LNCaP clone FGC (cell line): ENCODE results near the gene DLG5.

Experiments
- DNase-seq: peaks from one replicate; pipeline ENCODE4 v3.0.0-alpha.2; 2011; ENCODE audit warnings: low read depth
- H3K4me3 ChIP-seq: 2 replicates; pipeline ENCODE4 v1.5.1; 2011; ENCODE audit warnings: mild to moderate bottlenecking, low read depth, low read length, control low read depth
- TF ChIP-seq, protein P1 (sequence below): IDR thresholded peaks from 2 replicates; pipeline ENCODE4 v1.5.1; 2012; ENCODE audit warnings: mild to moderate bottlenecking; ENCODE audit not compliant: control insufficient read depth, insufficient read depth; ENCODE audit errors: extremely low read depth

The DLG5 gene

DNA sequence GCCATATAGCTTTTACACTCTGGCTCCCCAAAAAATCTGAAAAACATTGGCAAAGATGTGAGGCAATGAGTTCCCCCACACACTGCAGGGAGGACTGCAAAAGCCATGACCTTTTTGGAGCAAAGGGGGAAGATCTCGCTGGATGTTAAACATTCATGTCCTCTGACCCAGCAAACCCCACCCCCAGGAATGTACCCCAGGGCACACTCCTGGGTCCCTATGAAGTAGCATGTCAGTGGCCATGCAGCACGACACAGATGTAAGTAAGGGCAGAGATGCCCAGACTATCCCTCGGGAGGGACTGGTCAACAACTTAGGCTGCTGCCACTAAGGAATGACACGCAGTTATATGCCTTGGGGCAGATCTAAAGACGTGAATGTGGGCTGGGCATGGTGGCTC is 100.6 kb downstream of the DLG5 start:
- DNase-seq = no peak
- TF ChIP-seq, protein P1, sequence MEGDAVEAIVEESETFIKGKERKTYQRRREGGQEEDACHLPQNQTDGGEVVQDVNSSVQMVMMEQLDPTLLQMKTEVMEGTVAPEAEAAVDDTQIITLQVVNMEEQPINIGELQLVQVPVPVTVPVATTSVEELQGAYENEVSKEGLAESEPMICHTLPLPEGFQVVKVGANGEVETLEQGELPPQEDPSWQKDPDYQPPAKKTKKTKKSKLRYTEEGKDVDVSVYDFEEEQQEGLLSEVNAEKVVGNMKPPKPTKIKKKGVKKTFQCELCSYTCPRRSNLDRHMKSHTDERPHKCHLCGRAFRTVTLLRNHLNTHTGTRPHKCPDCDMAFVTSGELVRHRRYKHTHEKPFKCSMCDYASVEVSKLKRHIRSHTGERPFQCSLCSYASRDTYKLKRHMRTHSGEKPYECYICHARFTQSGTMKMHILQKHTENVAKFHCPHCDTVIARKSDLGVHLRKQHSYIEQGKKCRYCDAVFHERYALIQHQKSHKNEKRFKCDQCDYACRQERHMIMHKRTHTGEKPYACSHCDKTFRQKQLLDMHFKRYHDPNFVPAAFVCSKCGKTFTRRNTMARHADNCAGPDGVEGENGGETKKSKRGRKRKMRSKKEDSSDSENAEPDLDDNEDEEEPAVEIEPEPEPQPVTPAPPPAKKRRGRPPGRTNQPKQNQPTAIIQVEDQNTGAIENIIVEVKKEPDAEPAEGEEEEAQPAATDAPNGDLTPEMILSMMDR = no peak
- no peak overlapping the region for H3K4me3 ChIP-seq

DNA sequence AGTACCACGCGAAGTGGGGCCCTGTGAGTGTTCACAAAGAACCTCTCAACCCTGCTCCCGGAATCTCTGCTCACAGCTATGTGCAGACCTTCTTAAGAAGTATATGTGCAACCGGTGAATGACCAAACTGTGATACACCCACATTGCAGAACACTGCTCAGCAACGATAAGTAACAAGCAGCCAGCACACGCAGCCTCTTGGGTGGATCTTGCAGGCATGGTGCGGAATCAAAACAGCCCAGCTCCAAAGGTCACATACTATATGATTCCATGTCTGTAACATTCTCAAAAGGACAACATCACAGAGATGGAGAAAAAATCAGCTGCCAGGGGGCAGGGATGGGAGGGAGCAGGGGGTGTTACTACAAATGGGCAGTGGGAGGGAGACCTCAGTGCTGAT is 101.6 kb downstream of the DLG5 start:
- TF ChIP-seq, protein P1 = no peak
- no peak overlapping the region for H3K4me3 ChIP-seq
- no peak for DNase-seq

DNA sequence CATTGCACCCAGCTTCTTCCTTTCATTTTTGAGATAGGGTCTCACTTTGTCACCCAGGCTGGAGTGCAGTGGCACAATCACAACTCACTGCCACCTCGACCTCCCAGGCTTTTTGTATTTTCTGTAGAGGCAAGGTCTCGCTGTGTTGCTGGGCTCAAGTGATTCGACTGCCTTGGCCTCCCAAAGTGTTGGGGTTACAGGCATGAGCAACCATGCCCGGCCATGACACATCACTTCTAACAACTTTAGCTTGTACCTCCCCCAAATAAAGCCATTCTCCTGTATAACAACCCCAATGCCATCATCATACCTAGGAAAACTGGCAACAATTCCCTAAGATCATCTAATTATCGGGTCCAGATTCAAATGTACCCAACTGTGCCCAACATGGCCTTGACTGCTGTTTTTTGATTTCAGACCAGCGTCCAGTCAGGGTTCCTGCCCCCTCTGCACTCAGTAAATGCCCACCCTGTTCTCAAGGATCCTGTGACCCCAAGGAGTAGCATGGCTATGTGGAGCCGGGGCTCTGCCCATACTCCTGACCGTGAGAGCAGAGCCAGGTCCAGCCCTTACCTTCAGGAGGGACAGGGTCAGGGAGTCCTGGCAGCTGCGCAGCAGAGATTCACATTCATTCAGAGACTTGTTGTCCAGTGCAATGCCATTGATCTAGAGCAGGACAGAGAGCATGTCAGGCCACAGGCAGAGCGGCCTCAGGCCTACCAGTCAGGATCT is 102.6 kb downstream of the DLG5 start:
- TF ChIP-seq, protein P1 = no peak
- H3K4me3 ChIP-seq = no peak overlapping the region
- no peak for DNase-seq

DNA sequence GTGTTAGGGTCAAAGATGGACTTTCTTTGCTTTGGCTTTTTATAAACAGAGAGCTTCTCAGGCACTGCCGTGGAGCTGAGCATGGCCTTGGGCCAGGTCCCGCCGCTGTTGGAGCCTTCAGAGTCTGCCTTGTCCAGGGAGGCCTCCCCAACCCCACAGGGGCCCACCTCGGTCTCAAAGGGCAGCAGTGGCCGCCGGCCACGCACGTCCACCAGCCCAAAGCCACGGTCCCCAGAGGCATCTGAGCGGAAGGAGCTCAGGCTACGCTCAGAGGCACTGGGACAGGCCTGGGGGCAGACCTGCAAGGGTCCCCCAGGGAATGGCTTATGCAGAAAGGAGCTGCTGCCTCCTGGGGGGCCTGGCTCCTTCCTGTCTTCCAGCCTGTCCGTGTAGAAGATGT is 105.0 kb downstream of the DLG5 start:
- TF ChIP-seq, protein P1 = no peak
- H3K4me3 ChIP-seq = no peak overlapping the region
- DNase-seq = no peak

DNA sequence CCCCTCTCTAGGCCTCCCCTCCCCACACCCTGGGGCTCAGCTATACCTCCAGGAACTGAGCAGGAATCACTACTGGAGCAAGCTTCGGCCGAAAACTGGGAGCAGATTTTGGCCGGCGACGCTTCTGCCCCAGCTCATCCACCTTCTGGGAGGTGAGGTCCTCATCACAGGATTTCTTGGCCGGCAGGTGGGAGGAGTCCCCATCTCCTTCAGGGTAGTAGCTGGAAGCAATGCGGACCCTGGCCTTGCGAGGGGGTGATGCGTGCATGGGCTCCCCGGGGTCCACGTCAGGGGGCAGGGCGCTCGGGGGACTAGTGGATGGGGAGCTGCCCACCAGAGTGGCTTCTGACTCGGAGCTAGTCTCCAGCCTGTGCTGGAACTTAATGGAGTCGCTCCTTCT is 105.5 kb downstream of the DLG5 start:
- TF ChIP-seq, protein P1 = no peak
- DNase-seq = no peak
- no peak overlapping the region for H3K4me3 ChIP-seq

DNA sequence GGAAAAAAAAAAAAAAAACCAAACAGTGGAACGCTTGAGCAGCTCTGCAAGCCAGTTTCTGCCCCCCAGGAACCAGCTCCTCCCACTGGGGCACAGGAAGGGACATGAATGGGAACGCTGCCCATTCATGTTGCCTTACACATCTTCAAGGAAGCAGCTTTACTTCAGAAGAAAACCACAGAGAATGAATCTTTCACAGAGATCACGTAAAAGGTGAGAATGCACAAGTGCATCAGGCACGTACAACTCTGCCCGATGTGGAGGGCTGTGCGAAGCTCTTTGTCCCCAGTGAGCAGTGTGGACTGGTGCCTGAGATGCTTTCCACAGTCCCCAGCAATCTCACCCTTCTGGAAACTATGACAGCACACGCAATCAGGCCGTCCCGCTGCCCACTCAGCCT is 106.2 kb downstream of the DLG5 start:
- no peak for DNase-seq
- H3K4me3 ChIP-seq = no peak overlapping the region
- TF ChIP-seq, protein P1 = no peak

DNA sequence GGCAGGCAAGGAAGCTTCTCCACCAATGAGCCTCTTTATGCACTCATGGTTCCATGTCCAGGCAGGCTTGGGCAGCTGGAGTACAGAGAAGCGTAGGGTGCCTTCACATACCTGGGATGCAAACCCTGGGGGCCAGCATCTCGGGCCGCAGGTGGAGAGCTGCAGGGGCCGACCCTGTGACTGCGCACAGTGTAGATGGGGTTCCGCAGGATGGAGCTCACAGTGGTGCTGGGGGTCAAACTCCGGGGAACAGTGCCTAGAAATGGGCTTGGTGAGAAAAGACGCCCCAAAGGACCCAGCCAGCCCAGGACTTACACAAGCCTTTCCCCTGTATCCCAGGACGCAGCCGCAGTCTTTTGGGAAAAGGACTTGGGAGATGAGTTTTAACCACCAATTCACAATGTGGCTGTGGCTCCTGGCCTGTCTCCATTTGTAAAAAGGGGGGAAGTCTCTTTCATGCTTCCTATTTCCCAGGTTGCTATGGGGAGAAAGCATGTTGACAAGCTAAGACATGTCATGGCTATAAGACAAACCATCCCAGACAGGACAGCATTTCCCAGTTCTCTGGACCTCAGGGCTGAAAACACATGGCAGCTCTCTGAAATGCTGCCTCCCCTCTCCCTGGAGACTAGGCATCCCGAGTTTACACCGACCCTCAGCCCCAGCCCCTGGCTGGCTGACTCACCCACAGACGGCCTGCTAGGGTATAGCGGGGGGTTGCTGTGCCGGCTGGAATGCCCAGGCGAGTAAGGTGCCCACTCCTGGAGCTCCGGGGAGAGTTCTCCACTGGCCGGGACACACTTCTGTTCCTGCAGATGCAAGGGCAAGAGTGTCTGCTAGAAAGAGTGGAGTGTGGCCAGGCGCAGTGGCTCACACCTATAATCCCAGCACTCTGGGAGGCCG is 107.1 kb downstream of the DLG5 start:
- H3K4me3 ChIP-seq = no peak overlapping the region
- DNase-seq = no peak
- TF ChIP-seq, protein P1 = no peak
